TTC549 (cell line): Measurements from ENCODE around the gene LTBP1.
"Not testable (repeated sequence)": the region's sequence is repeated elsewhere in the genome, so short reads cannot be mapped to it uniquely, and the experiment has no call there.

Experiments used
- FAIRE-seq: peaks from 2 replicates; lab custom pipeline; 2012; peaks lifted over from hg19 to GRCh38; lab: Jason Lieb, UNC

LTBP1 gene

DNA sequence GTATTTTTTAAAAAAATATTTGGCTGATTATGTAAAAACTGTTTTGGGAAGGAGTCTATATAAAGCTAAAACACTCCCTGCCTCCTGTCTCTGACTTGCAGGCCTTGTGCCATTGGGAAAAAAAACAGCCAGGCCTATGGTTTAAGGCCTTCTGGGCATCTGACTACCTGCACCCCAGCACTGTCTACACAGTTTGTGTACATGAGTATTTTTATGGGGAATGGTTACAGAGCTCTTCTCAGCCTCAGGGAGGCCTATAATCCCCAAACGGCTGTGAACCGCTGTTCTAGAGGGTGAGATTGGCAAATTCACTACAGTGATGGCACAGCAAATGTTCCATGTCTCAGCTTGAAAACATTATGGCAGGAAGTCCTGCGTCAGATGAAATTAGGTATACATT, 96.1 kb downstream of the LTBP1 start:
- no peak for FAIRE-seq

GRCh38 chr2:33047939-33048338, 101.2 kb downstream of the LTBP1 start:
- FAIRE-seq: no peak

- no peak for FAIRE-seq
These were observed 105.0 kb downstream of the LTBP1 start for GRCh38 chr2:33051586-33052360.

GRCh38 chr2:33052361-33052735, 105.6 kb downstream of the LTBP1 start:
- FAIRE-seq: no peak

DNA sequence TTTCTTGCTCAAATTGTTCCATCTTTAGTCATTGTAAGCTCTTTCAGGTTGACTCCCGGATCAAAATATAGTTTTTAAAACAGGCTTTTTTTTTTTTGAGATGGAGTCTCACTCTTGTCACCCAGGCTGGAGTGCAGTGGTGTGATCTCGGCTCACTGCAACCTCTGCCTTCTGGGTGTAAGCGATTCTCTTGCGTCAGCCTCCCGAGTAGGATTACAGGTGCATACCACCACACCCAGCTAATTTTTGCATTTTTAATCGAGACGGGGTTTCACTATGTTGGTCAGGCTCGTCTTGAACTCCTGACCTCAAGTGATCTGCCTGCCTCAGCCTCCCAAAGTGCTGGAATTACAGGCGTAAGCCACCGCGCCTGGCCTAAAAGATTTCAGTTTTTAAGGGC, 106.0 kb downstream of the LTBP1 start:
- FAIRE-seq: not testable (repeated sequence)

DNA sequence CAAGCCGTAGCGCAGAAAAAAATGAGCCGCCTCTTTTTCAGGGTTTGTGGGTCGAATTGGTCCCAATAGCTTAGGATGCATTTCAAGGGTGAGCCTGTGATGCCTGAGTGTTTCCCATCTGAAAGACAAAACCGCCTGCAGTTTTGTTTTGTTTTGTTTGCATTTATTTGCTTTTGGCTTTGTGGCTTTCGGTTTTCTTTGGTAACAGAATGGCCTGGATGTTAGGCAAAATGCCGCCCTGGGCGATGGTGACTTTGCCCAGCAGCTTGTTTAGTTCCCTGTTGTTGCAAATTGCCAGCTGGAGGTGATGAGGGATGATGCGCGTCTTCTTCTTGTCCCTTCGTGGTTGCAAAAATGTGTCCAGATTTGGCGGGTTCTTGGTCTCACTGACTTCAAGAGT, 109.4 kb downstream of the LTBP1 start:
- FAIRE-seq: no peak

DNA sequence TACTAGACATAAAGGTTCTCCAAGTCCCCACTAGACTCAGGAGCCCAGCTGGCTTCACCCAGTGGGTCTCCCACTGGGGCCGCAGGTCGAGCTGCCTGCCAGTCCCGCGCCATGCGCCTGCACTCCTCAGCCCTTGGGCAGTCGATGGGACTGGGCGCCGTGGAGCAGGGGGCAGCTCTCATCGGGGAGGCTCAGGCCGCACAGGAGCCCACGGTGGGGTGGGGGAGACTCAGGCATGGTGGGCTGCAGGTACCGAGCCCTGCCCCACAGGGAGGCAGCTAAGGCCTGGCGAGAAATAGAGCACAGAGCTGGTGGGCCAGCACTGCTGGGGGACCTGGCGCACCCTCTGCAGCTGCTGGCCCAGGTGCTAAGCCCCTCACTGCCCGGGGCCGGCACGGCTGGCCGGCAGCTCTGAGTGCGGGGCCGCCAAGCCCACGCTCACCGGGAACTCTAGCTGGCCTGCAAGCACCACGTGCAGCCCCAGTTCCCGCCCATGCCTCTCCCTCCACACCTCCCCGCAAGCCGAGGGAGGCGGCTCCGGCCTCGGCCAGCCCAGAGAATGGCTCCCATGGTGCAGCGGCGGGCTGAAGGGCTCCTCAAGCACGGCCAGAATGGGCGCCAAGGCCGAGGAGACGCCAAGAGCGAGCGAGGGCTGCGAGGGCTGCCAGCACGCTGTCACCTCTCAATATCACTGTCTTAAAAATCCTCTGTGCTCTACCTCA, 110.7 kb downstream of the LTBP1 start:
- not testable (repeated sequence) for FAIRE-seq

GRCh38 chr2:33058716-33059470, 112.1 kb downstream of the LTBP1 start:
- FAIRE-seq: no peak

GRCh38 chr2:33059471-33060156, 112.9 kb downstream of the LTBP1 start:
- no peak for FAIRE-seq

DNA sequence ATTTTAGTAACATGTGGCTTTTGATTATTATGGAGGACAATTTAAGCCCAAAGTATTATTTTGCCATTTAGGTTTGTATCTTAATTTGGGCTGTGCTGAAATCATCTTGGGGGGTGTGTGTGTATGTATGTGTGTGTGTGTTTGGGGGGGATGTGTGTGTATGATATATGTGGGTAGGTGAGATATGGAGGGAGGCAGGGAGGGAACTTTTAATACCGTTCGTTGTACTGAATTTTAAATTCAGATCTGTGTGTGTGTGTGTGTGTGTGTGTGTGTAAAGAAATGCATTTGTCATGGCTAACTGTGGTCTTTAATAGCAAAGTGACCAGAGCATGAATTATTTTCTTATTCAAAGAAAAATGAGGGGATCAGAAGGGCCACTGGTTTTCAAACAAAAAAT, 113.7 kb downstream of the LTBP1 start:
- FAIRE-seq: no peak

DNA sequence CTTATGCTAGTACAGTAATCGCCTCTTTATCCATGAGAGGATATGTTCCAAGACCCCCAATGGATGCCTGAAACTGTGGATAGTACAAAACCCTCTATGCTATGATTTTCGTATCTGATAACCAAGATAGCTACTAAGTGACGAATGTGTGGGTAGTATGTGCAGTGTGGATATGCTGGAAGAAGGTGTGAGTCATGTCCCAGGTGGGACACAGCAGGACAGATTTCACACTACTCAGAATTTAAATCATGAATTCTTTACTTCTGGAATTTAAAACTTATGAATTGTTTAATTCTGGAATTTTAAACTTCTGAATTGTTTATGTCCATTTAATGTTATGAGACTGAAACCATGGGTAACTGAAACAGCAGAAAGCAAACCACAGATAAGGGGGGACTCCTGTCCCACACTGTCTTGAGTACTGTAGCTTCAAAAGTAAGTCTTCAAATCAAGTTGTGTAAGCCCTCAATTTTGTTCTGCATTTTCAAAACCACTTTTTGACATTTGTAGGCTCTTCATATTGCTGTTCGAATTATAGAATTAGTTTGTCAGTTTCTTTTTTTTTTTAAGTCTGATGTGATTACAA, 116.0 kb downstream of the LTBP1 start:
- no peak for FAIRE-seq

GRCh38 chr2:33064349-33064801, 117.6 kb downstream of the LTBP1 start:
- FAIRE-seq: no peak

- FAIRE-seq: no peak
These were observed 120.8 kb downstream of the LTBP1 start for GRCh38 chr2:33067598-33067997.

- FAIRE-seq: no peak
These were observed 121.5 kb downstream of the LTBP1 start for GRCh38 chr2:33068261-33068660.

DNA sequence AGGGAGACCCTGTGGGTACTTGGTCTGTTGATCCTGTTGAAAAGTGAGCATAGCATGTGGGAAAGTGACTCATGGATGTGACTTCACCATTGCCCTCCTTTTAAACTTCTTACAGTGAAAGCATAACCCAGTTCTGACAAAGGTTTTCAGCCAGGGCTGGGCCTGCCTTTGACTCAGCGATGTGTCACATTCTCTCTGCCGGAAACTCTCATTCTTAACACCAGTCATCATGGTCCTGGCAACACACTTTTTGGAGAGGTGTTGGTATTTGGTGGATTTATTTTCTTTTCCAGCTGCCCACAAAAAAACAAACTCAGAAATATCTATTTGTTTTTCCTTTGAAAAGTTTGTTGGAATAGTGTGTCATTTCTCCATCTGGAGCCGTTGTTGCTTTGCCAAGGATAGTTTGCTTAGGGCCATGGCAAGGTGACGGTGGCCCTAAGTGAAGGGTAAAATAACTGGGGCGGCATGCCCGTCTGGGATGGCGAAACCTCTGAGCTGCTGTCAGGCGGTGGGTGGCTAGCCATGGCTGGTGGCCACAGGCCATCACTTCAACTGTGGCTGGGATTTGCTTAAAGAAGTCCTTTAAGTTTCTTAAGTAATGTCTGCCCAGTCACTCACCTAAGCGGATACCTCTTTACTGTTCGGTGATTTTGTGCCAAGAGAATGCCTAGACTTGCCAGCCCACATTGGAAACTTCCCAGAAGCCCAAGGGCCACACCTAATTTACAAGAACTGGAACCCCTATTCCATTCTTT, 123.3 kb downstream of the LTBP1 start:
- FAIRE-seq: no peak

DNA sequence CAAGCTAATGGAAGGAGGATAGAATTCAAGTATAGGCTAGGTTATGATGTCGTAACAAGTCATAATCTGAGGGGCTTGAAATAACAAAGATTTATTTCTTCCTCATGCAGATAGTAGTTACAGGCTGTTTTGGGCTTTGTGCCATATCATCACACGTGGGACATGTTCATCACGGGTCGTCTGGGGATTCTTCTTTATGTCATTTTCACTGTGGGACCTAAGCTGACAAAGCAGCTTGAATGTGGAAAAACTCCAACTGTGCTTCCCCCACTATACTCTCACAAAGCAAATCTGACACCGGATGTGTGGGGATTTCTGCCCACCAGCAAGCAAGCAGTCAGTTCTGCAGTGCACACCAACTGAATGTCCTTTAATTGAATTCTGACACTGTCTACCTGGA, 124.8 kb downstream of the LTBP1 start:
- FAIRE-seq: no peak

GRCh38 chr2:33072614-33073013, 125.9 kb downstream of the LTBP1 start:
- FAIRE-seq: no peak

GRCh38 chr2:33073018-33073417, 126.3 kb downstream of the LTBP1 start:
- no peak for FAIRE-seq

GRCh38 chr2:33074197-33074596, 127.4 kb downstream of the LTBP1 start:
- no peak for FAIRE-seq

DNA sequence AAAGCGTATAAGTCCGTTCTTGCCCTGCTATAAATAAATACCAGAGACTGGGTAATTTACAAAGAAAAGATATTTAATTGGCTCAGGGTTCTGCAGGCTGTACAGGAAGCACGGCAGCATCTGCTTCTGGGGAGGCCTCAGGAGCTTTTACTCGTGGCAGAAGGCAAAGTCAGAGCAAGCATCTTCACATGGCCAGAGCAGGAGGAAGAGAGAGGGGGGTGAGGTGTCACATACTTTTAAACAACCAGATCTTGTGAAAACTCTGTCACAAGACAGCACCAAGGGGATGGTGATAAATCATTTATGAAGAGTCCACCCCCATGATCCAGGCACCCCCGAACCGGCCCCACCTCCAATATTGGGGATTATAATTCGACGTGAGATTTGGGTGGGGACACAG, 130.6 kb downstream of the LTBP1 start:
- FAIRE-seq: no peak

DNA sequence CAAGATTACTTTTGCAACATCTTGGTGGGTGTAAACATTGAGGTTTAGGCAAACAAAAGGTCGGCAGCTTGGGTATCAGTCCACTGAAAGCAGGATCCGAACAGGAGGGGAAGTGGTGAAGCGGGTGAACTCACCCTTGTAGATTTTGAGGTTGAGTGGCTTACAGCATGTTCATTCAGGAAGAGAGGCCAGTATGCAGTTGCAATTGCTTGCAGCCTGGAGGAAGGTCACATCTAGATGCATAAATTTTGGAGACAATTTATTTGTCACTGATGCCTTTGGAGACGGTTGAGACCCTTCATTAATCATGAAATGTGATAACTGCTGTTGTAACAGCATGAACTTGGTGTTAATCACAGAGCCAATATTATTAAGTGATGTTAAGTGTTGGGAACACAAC, 131.1 kb downstream of the LTBP1 start:
- FAIRE-seq: no peak
